HUES64 (cell line): Measurements from ENCODE around the gene NOP10.

Experiments used
- H3K27ac ChIP-seq: 2 replicates; pipeline ENCODE4 v1.7.0; 2013; ENCODE audit warnings: low read depth, low read length, inconsistent platforms
- H3K27me3 ChIP-seq: 2 replicates; pipeline ENCODE4 v1.6.1; 2013; ENCODE audit warnings: mild to moderate bottlenecking, low read length; ENCODE audit not compliant: insufficient read depth
- H3K36me3 ChIP-seq: 2 replicates; pipeline ENCODE4 v1.6.1; 2013; ENCODE audit warnings: mild to moderate bottlenecking, low read length; ENCODE audit not compliant: insufficient read depth
- H3K4me1 ChIP-seq: 2 replicates; pipeline ENCODE4 v1.6.1; 2013; ENCODE audit warnings: mild to moderate bottlenecking, low read length, moderate library complexity; ENCODE audit not compliant: insufficient read depth
- H3K4me3 ChIP-seq: 2 replicates; pipeline ENCODE4 v1.5.1; 2013; ENCODE audit warnings: mild to moderate bottlenecking, low read length, moderate library complexity
- H3K9ac ChIP-seq: 2 replicates; pipeline ENCODE4 v1.6.1; 2013; ENCODE audit warnings: mild to moderate bottlenecking, low read depth, low read length
- H3K9me3 ChIP-seq: 2 replicates; pipeline ENCODE4 v1.6.1; 2013; ENCODE audit warnings: low read depth, low read length; ENCODE audit not compliant: insufficient read depth
- WGBS: fragments of 150-250, 120-280 bp; methylation state at CpG from one replicate; pipeline ENCODE4 v1.1.7; 2013; ENCODE audit warnings: missing lambda C conversion rate; 5-methylcytosine and 5-hydroxymethylcytosine counted together

The NOP10 gene

DNA sequence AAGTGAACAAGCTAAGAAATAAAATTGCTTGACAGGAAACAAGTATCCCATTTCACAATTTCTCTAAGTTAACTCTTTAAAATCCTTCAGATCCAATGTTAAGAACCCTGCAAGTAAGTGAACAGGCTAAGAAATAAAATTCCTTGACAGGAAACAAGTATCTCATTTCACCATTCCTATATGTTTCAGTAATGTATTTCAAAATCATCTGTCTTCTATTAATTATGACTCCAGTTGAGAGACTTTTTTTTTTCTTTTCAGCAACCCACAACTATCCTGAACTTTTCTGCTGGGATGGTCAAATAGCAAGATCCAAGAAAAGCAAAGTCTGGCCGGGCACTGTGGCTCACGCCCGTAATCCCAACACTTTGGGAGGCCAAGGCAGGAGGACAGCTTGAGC, 3.0 kb downstream of the NOP10 start:
- H3K27ac ChIP-seq: no peak overlapping the region
- H3K4me1 ChIP-seq: peaks cover 6% of the 10 kb centered on the region; the same call in 1 of the 2 replicates
- no peak overlapping the region for H3K4me3 ChIP-seq
- no peaks in the 10 kb centered on the region for H3K9me3 ChIP-seq
- no peak overlapping the region for H3K9ac ChIP-seq
- H3K36me3 ChIP-seq: peaks cover 30% of the 10 kb centered on the region
- 94% methylated on average over 3 of the region's 3 CpGs for whole genome bisulfite sequencing
- H3K27me3 ChIP-seq: no peaks in the 10 kb centered on the region

DNA sequence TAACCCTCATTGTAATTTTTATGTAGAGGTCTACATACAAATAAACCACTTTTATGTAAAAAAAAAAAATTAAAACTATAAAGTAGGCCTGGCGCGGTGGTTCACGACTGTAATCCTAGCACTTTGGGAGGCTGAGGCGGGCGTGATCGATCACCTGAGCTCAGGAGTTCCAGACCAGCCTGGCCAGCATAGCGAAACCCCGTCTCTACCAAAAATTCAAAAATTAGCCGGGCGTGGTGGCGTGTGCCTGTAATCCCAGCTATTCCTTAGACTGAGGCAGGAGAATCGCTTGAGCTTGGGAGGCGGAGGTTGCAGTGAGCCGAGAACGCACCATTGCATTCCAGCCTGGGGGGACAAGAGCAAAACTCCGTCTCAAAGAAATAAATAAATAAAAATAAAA, 4.6 kb downstream of the NOP10 start:
- Histone ChIP-seq H3K27ac (no peak overlapping the region; the same call in 1 of the 2 replicates), H3K9ac (0 out of 2 replicates have a peak overlapping the region, but pooled peaks have one; percentile 9), H3K9me3 (no peaks in the 10 kb centered on the region), H3K27me3 (no peaks in the 10 kb centered on the region), H3K4me1 (peaks cover 6% of the 10 kb centered on the region; the same call in 1 of the 2 replicates), H3K36me3 (peaks cover 30% of the 10 kb centered on the region), H3K4me3 (peak overlapping the region; percentile 75)
- WGBS: 57% methylated on average over 15 of the region's 16 CpGs

DNA sequence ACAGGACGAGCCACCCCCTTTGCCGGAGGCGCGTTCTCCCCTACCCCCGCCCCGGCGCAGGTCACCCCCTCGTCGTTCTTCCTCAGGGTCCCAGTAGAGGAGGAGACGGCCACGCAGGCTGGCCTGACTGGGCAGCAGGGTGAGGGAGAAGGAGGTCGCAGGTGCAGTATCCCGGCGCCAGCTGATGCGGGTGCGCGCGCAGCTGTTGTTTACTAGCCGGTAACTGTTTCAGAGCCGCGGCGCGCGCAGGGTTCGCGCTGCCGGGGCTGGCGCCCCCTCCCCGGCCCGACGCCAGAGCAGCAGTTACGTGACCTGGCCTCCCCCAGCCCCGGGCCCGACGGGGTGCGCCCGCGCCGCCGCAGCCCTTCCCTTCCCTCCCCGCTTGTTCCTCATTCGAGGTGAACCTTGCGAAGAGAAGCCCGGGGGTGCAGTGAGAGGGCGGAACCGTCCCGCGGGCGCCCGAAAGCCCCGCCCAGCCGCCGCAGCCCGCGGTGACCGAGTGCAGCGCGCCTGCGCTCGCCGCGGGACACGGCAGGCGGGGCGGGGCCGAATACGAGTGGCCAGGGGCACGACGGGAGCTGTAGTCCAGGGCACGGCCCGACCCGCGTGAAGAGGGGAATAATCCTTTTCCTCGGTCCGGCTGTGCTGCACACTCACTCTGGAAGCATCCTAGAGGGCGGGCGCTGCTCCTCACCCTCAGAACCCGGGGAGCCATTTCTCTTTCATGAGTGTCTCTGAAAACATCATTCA, 5.2 kb downstream of the NOP10 start, which contains the start of gene SLC12A6:
Gene SLC12A6, minus strand, starts transcription at position 225 of the 750 bp plus-strand sequence. CDS start 1,101 bp downstream, outside the sequence.
- Histone ChIP-seq H3K27me3 (no peaks in the 10 kb centered on the region), H3K36me3 (peaks cover 30% of the 10 kb centered on the region), H3K4me3 (peak within 1 kb of the TSS; percentile 75), H3K9me3 (no peaks in the 10 kb centered on the region), H3K9ac (peak within 1 kb of the TSS; percentile 76), H3K27ac (peak within 1 kb of the TSS; percentile 88), H3K4me1 (peaks cover 6% of the 10 kb centered on the region; the same call in 1 of the 2 replicates)
- under 1% methylated on average over 78 of the region's 78 CpGs for WGBS

DNA sequence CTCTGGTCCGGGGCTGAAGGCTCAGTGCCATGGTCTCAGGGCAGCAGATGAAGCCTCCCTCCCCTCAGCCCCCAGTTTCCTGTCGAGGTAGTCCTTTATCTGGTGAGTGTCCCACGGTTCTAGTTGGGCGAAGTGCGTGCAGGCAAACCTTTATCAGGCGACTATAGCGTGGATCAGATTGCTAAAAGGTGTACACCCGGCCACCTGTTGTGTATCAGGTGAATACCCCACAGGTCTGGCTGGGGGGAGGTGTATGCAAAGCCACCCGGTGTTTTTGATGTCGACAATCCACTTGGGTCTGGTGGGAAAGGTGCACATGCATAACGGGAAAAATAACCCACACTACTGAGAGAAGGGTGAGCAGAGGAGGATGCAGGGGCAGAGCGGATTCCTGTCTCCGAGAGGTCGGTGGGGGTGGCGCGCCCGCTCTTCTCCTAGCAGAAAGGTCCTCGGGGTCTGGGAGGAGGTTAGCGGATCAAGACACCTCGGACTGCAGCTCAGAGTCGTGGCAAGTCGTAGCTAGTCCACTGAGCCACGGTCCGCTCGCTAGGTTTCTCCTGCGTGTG, 5.9 kb downstream of the NOP10 start:
- Histone ChIP-seq H3K4me1 (peaks cover 6% of the 10 kb centered on the region; the same call in 1 of the 2 replicates), H3K27me3 (no peaks in the 10 kb centered on the region), H3K9ac (peak overlapping the region; percentile 76), H3K27ac (peak overlapping the region; percentile 88; the same call in 1 of the 2 replicates), H3K4me3 (peak overlapping the region; percentile 75), H3K9me3 (no peaks in the 10 kb centered on the region), H3K36me3 (peaks cover 30% of the 10 kb centered on the region)
- 8% methylated on average over 25 of the region's 26 CpGs for WGBS

DNA sequence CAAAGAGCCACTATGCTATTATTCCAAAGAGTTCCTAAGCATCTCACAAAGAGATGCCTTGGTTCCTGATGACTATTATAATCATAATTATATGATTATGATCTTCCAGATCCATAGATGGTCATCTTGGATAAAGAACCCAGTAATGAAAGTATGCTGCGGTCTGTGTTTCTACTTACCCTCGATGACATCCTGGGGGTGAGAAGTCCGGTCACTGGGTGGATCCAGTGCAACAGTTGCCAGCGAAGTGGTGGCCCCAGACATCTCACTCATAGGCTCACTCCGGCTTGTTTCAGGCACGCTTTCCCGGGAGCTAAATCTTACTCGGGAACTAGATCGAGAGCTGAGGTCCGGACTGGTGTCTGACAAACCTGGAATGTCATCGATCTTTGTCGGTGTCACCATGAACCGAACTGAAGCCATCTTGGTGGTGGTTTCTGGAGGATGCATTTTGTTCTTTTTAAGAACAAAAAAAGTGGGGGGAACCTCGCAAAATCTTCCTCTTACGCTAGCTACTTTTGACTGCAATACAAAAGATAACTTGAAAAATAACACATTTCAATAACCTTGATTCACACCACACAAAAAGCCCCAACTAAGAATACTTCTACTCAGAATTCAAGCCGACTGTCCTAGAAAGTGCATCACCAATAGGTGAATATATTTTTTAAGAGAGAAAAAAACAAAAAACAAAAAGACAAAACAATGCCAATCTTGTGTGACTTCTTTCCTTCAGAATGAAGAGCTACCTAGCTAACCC, 6.5 kb downstream of the NOP10 start:
- H3K36me3 ChIP-seq: peaks cover 25% of the 10 kb centered on the region
- H3K27me3 ChIP-seq: no peaks in the 10 kb centered on the region
- WGBS: 89% methylated on average over 15 of the region's 16 CpGs
- no peaks in the 10 kb centered on the region for H3K9me3 ChIP-seq
- H3K4me1 ChIP-seq: peaks cover 6% of the 10 kb centered on the region; the same call in 1 of the 2 replicates
- H3K9ac ChIP-seq: peak overlapping the region; percentile 76; the same call in 1 of the 2 replicates
- H3K27ac ChIP-seq: no peak overlapping the region
- peak overlapping the region; percentile 75 for H3K4me3 ChIP-seq

DNA sequence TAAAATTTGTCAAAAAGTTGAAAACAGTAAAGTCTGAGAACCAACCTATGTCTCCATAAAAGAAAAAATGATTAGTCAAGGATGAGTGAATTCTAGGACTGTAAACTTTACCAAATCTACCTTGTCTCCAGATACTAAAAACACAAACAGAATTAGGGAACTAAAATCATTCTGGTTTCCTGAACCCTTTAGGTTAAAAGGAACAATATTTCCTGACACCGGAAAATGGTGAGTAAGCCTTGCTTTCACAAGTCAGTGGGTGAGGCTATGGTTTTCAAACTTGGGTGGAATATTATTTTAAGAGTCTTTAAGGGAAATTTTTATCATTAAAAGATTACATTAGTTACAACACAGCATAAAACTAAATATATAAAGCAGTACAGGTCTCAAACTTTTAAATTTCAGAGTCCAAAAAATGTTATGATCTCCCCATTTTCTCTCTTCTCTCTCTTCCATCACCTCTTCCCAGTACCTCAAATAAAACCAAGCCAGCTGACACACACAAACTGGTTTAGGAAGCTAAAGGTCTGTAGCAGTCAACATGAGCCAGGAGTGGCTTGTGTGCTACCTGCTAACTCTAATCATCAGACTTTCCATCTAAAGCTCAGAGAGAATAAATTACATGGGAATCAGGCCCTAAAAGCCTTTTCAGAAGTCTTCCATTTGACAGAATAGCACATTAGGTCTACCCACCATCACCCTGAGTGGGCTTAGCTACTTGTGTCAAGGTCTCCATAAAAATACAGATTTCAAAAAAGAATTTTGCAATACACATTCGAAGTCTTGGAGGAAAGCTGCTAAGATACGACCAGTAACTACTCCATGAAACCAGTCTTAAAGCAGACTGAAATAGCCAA, 7.5 kb downstream of the NOP10 start:
- Histone ChIP-seq H3K27me3 (no peaks in the 10 kb centered on the region), H3K36me3 (peaks cover 18% of the 10 kb centered on the region), H3K9me3 (no peaks in the 10 kb centered on the region), H3K4me1 (peaks cover 6% of the 10 kb centered on the region; the same call in 1 of the 2 replicates), H3K4me3 (no peak overlapping the region), H3K27ac (no peak overlapping the region), H3K9ac (no peak overlapping the region)
- WGBS: 95% methylated on average over 3 of the region's 3 CpGs

DNA sequence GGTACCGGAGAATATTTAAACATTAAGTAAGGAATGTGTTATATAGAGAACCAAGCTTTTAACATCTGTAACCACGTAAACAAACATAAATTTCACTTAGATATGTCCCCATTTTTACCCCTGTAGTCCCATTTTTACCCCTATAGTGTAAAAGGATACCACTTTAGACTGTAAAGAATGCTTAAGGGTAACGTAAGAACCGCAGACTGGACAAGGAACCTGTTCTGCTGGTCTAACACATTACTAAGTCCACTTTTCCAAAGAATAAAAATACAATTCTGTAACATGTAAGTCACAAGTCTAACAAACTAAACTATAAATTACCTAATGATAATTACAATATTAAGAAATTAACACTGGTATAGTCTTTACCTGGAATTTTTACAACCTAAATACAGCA, 8.3 kb downstream of the NOP10 start:
- Histone ChIP-seq H3K27ac (no peak overlapping the region), H3K4me3 (no peak overlapping the region), H3K9ac (no peak overlapping the region), H3K36me3 (peaks cover 11% of the 10 kb centered on the region), H3K27me3 (no peaks in the 10 kb centered on the region), H3K9me3 (no peaks in the 10 kb centered on the region), H3K4me1 (peaks cover 6% of the 10 kb centered on the region; the same call in 1 of the 2 replicates)
- WGBS: 100% methylated on average over 2 of the region's 4 CpGs

DNA sequence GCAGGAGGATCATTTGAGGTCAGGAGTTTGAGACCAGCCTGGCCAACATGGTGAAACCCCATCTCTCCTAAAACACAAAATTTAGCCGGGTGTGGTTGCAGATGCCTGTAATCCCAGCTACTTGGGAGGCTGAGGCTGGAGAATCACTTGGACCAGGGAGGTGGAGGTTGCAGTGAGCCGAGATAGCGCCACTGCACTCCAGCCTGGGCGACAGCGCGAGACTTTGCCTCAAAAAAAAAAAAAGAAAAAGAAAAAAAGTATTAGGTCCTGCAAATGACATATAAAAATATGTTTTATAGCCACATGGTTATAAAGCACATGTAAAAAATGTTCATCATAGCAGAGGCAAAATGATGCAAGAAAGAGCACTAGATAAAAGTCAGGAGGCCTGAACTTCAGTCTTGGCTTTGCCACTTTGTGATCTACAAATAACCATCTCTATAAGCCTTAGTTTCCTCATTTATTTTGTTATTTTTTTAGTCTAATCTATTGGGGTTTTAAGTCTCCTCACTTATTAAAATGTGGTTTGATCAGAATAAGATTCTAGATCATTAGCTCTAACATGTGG, 10.3 kb downstream of the NOP10 start:
- H3K4me3 ChIP-seq: no peak overlapping the region
- H3K4me1 ChIP-seq: peaks cover 6% of the 10 kb centered on the region; the same call in 1 of the 2 replicates
- 85% methylated on average over 6 of the region's 6 CpGs for WGBS
- no peaks in the 10 kb centered on the region for H3K36me3 ChIP-seq
- no peaks in the 10 kb centered on the region for H3K27me3 ChIP-seq
- no peak overlapping the region for H3K27ac ChIP-seq
- no peak overlapping the region for H3K9ac ChIP-seq
- no peaks in the 10 kb centered on the region for H3K9me3 ChIP-seq

DNA sequence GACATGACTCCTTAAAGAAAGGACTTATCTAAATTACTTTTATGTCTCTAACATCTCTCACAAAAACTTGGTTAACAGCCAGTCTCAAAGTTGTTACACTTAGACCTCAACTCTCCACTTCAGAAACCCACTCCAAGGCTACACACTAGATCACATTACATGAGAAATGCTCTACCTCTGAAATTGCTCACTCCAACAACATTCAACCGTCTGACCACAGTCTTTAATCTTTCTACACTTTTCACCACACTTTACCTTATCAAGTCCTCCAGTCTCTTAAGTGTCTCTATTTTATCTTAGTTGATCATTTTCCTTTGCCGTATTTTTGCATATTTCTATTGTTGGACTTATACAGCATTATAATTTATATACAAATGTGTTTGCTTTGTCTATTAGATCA, 11.1 kb downstream of the NOP10 start:
- H3K4me1 ChIP-seq: 0 out of 2 replicates have a peak, but pooled peaks cover 3% of the 10 kb centered on the region
- no peaks in the 10 kb centered on the region for H3K36me3 ChIP-seq
- no peaks in the 10 kb centered on the region for H3K27me3 ChIP-seq
- no peak overlapping the region for H3K4me3 ChIP-seq
- no peak overlapping the region for H3K9ac ChIP-seq
- no peak overlapping the region for H3K27ac ChIP-seq
- H3K9me3 ChIP-seq: no peaks in the 10 kb centered on the region
- WGBS: 89% methylated on average over 1 of the region's 2 CpGs

DNA sequence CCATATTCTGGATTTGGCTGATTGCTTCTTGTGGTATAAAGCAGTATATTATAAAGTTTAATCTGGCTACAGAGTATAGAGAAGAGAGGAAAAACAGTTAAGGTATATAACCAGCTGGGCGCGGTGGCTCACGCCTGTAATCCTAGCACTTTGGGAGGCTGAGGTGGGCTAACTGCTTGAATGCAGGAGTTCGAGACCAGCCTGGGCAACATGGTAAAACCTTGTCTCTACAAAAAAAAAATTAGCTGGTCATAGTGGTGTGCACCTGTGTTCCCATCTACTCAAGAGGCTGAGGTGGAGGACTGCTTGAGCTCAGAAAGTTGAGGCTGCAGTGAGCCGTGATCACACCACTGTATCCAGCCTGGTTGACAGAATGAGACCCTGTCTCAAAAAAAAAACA, 12.7 kb downstream of the NOP10 start:
- no peaks in the 10 kb centered on the region for H3K27me3 ChIP-seq
- no peak overlapping the region for H3K9ac ChIP-seq
- no peak overlapping the region for H3K27ac ChIP-seq
- H3K9me3 ChIP-seq: no peaks in the 10 kb centered on the region
- no peak overlapping the region for H3K4me3 ChIP-seq
- no peaks in the 10 kb centered on the region for H3K36me3 ChIP-seq
- H3K4me1 ChIP-seq: no peaks in the 10 kb centered on the region
- WGBS: 91% methylated on average over 5 of the region's 5 CpGs
